HUES48 (cell line): ENCODE data around the gene LMTK3.
A peak's percentile ranks its signal among the peaks of the same experiment; 100 is the strongest.
"Not testable (repeated sequence)": the region's sequence is repeated elsewhere in the genome, so short reads cannot be mapped to it uniquely, and the experiment has no call there.

Source experiments
- H3K27ac ChIP-seq: one replicate; pipeline ENCODE4 v1.7.0; 2013; ENCODE audit warnings: low read depth, low read length, inconsistent platforms
- H3K27me3 ChIP-seq: 2 replicates; pipeline ENCODE4 v1.6.1; 2013; ENCODE audit warnings: mild to moderate bottlenecking, low read length; ENCODE audit not compliant: control insufficient read depth, insufficient read depth
- H3K36me3 ChIP-seq: 2 replicates; pipeline ENCODE4 v1.6.1; 2013; ENCODE audit warnings: low read length; ENCODE audit not compliant: control insufficient read depth, insufficient read depth
- H3K4me1 ChIP-seq: 2 replicates; pipeline ENCODE4 v1.6.1; 2013; ENCODE audit warnings: mild to moderate bottlenecking, low read length; ENCODE audit not compliant: control insufficient read depth, insufficient read depth
- H3K4me3 ChIP-seq: 2 replicates; pipeline ENCODE4 v1.5.1; 2013; ENCODE audit warnings: mild to moderate bottlenecking, low read depth, low read length
- H3K9ac ChIP-seq: 2 replicates; pipeline ENCODE4 v1.6.1; 2013; ENCODE audit warnings: mild to moderate bottlenecking, low read depth, low read length, moderate library complexity
- H3K9me3 ChIP-seq: 2 replicates; pipeline ENCODE4 v1.6.1; 2013; ENCODE audit warnings: low read length; ENCODE audit not compliant: control insufficient read depth, insufficient read depth

The LMTK3 gene

DNA sequence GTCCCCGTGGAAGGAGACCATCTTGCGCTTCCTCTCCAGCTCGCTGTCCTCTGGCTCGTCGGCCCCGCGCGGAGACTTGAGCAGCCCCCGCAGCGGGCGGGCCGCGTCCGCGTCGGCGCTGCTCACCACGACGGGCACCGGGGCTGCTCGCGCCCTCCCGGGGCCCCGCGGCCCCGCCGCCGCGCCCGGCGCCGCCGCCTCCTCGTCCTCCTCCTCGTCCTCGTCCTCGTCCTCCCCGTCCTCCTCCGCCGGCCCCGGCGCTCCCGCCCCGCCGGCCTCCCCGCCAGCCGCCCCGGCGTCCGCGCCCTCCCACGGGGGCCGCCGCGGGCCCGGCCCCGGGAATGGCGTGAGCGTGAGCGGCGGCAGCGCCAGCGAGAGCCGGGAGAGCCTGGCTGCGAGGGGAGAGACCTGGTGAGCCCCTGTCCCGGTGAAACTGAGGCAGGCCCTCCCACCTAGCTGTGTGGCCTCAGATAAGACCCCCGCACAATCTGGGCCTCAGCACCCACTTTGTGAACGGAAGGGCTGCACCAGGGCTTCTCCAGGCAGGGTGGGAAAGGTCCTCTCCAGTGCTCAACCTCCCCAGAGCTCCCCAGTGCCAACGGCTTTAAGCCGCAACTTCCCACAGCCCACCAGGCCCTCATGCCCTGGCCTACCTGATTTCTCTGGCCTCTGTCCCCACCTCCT, 17.8 kb downstream of the LMTK3 start:
- Histone ChIP-seq H3K36me3 (no peaks in the 10 kb centered on the region), H3K9me3 (no peaks in the 10 kb centered on the region), H3K4me3 (peak overlapping the region; percentile 90), H3K27me3 (no peaks in the 10 kb centered on the region), H3K27ac (peak overlapping the region; percentile 55), H3K9ac (peak overlapping the region; percentile 72; the same call in 1 of the 2 replicates), H3K4me1 (peaks cover 19% of the 10 kb centered on the region)

- no peaks in the 10 kb centered on the region for H3K27me3 ChIP-seq
- H3K9me3 ChIP-seq: no peaks in the 10 kb centered on the region
- H3K4me3 ChIP-seq: peak overlapping the region; percentile 90
- no peaks in the 10 kb centered on the region for H3K36me3 ChIP-seq
- H3K27ac ChIP-seq: peak overlapping the region; percentile 81
- H3K9ac ChIP-seq: peak overlapping the region; percentile 72; the same call in 1 of the 2 replicates
- H3K4me1 ChIP-seq: peaks cover 19% of the 10 kb centered on the region
These were observed 18.5 kb downstream of the LMTK3 start for GRCh38 chr19:48492925-48493717.

- peak overlapping the region; percentile 54 for H3K4me3 ChIP-seq
- 0 out of 2 replicates have a peak overlapping the region, but pooled peaks have one; percentile 37 for H3K9ac ChIP-seq
- H3K27ac ChIP-seq: peak overlapping the region; percentile 79
These were observed 19.9 kb downstream of the LMTK3 start for GRCh38 chr19:48491793-48492123.

DNA sequence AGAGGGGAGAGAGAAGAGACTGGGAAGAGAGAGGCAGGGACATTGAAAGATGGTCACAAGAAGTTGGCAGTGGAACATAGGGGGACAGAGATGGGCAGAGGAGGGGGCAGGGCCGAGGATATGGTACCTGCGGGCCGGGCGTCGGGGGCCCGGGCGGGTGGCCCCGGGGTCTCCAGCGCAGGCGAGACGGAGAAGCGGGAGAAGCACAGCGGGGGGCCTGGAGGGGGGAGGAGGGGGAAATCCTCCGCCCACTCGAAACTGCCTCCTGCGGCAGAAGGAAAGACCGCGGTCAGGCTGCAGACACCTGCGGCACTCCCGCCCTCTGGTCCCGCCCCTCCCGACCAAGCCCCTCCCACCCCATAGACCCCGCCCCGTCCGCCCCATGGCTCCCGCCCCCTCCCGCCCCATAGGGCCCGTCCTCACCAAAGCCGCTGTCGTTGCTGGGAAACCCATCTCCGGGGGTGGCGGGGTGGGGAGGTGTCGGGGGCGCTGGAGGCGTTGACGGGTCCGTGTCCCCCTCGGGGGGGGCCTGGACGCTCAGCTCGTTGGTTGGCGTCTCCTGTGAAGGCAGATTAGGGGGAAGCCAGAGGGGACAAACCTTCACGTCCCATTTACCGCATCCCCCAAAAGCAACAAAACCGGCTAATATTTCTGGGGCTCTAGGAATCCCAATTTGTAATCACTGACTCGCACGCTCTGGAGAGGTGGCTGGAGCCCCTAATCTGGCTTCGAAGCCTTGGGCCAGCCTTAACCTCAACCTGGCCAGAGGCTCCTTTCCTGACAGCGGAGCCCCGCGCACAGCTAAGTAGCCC, 20.4 kb downstream of the LMTK3 start:
- H3K9ac ChIP-seq: 0 out of 2 replicates have a peak overlapping the region, but pooled peaks have one; percentile 37
- H3K4me3 ChIP-seq: peak overlapping the region; percentile 54
- peaks cover 19% of the 10 kb centered on the region for H3K4me1 ChIP-seq
- no peaks in the 10 kb centered on the region for H3K9me3 ChIP-seq
- peak overlapping the region; percentile 79 for H3K27ac ChIP-seq
- H3K27me3 ChIP-seq: no peaks in the 10 kb centered on the region
- no peaks in the 10 kb centered on the region for H3K36me3 ChIP-seq

More at GRCh38 chr19:48491793-48492123, 19.9 kb downstream of the LMTK3 start:
- no peaks in the 10 kb centered on the region for H3K36me3 ChIP-seq
- H3K4me1 ChIP-seq: peaks cover 19% of the 10 kb centered on the region
- no peaks in the 10 kb centered on the region for H3K27me3 ChIP-seq
- H3K9me3 ChIP-seq: no peaks in the 10 kb centered on the region

- H3K4me1 ChIP-seq: peaks cover 19% of the 10 kb centered on the region
- H3K9me3 ChIP-seq: no peaks in the 10 kb centered on the region
- no peaks in the 10 kb centered on the region for H3K27me3 ChIP-seq
- no peaks in the 10 kb centered on the region for H3K36me3 ChIP-seq
- H3K9ac ChIP-seq: no peak overlapping the region
- H3K4me3 ChIP-seq: no peak overlapping the region
- H3K27ac ChIP-seq: no peak overlapping the region
These were observed 21.9 kb downstream of the LMTK3 start for GRCh38 chr19:48489608-48490216.

GRCh38 chr19:48488478-48488877, 23.2 kb downstream of the LMTK3 start:
- not testable (repeated sequence) for H3K27ac ChIP-seq, H3K4me3 ChIP-seq, H3K9ac ChIP-seq, H3K9me3 ChIP-seq, H3K36me3 ChIP-seq, H3K27me3 ChIP-seq
- peaks cover 16% of the 10 kb centered on the region for H3K4me1 ChIP-seq

DNA sequence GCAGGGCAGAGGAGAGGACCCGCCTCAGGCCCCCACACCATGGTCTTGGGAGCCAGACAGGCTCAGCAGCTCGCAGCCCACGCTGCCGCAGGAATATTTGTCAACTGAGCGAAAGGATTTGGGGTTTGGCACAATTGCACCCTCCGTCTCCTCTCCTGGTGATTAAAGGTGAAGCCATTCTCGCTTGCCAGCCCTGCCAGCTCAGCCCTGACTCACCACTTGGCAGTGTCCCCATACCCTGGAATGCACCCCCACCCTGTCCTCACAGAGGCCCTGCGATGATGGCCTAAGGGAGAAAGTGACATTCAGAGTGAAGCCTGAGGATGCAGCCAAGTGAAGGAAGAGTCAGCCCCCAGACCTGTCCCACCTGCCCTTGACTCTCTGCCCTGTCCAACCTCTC, 23.7 kb downstream of the LMTK3 start:
- Histone ChIP-seq H3K4me3 (no peak overlapping the region), H3K27ac (no peak overlapping the region), H3K27me3 (no peaks in the 10 kb centered on the region), H3K9ac (no peak overlapping the region), H3K4me1 (peaks cover 16% of the 10 kb centered on the region), H3K36me3 (no peaks in the 10 kb centered on the region), H3K9me3 (no peaks in the 10 kb centered on the region)

DNA sequence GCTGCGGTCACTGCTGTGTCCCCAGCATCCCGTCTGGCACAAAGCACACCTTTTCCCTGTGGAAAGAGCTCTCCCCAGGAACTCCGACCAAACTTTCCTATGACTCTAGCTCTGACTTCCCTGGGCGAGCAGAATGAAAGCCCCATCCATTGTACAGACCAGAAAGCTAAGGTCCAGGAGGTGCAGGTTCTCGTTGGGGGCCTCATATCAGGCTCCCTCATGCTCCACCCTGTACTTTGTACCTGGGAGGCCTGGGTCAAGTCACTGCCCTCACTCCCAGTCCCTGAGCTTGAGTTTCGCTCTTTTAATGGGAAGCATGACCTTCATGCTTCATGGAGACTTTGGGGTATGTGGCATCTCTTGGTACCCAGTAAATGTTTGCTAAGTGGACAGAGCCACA, 24.1 kb downstream of the LMTK3 start:
- H3K27me3 ChIP-seq: no peaks in the 10 kb centered on the region
- H3K9me3 ChIP-seq: no peaks in the 10 kb centered on the region
- no peak overlapping the region for H3K9ac ChIP-seq
- no peak overlapping the region for H3K4me3 ChIP-seq
- peaks cover 15% of the 10 kb centered on the region for H3K4me1 ChIP-seq
- no peak overlapping the region for H3K27ac ChIP-seq
- no peaks in the 10 kb centered on the region for H3K36me3 ChIP-seq

- H3K9ac ChIP-seq, H3K4me1 ChIP-seq, H3K27ac ChIP-seq, H3K36me3 ChIP-seq, H3K27me3 ChIP-seq, H3K9me3 ChIP-seq, H3K4me3 ChIP-seq: not testable (repeated sequence)
These were observed 24.9 kb downstream of the LMTK3 start for GRCh38 chr19:48486706-48487105.

DNA sequence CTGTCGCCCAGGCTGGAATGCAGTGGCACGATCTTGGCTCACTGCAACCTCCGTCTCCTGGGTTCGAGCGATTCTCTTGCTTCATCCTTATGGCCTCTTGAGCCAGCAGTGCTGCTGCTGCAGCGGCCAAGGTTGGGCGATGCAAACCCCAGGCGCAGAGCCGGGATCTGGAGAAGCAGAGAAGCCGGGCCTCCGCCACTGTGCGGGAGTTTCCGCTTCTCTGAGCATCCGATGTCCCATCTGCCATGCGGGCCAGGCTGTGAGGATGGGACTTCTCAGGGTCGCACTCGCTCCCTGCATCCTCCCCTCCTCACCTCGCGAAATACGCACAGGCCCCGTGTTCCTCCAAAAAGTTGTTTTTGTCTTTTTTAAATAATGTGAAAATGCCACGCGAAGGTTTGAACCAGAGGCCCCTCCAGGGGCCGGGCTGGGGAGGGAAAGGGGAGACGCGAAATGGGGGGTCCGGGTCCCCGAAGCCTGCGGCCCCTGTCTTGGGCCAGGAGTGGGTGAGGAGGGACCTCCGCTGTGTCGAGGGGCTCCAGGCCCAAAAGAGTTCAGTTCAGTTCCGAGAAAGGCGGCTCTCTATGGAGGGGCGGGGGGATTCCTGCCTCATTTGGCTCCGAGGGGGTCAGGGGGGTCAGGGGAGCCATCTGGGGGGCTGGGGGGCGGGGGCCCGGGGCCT, 26.6 kb downstream of the LMTK3 start:
- no peak overlapping the region for H3K4me3 ChIP-seq
- H3K27me3 ChIP-seq: no peaks in the 10 kb centered on the region
- H3K36me3 ChIP-seq: no peaks in the 10 kb centered on the region
- no peak overlapping the region for H3K27ac ChIP-seq
- H3K4me1 ChIP-seq: 0 out of 2 replicates have a peak, but pooled peaks cover 5% of the 10 kb centered on the region
- H3K9me3 ChIP-seq: no peaks in the 10 kb centered on the region
- H3K9ac ChIP-seq: no peak overlapping the region
